HG03571 (cell line): ENCODE data around the gene PRMT6.
"Not testable (repeated sequence)": the region's sequence is repeated elsewhere in the genome, so short reads cannot be mapped to it uniquely, and the experiment has no call there.

Experiments
- ATAC-seq: cut with Tn5 transposase; IDR thresholded peaks from one replicate; pipeline ENCODE4 v1.9.1; 2021; ENCODE audit not compliant: unreplicated experiment

PRMT6 gene

DNA sequence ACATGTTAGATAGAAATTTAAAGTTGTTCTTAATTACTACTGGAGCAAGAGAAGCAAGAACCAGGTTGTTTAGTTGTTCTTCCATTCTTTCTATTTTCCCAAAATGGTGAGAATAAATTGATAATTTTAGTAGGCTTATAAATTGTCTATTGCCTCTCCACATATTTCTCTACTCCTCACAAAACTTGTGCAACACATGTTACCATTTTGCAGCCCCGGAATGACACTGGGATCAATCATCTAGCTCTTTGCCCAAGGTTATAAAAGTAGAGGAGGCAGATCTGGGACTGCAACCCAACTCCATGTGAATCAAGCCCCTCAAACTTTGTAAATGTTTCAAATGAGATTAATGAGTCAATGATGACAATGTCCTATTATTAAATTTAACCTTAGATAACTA is 34.9 kb downstream of the PRMT6 start:
- ATAC-seq: no peak

DNA sequence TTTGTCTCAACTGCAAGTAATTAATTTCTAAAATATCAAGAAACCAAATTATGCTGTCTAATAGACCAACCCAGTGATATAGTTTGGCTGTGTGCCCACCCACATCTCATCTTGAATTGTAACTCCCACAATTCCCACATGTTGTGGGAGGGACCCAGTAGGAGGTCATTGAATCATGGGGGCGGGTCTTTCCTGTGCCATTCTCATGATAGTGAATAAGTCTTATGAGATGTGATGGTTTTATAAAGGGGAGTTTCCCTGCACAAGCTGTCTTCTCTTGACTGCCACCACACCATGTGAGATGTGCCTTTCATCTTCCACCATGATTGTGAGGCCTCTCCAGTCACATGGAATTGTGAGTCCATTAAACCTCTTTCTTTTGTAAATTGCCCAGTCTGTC is 36.9 kb downstream of the PRMT6 start:
- not testable (repeated sequence) for ATAC-seq

DNA sequence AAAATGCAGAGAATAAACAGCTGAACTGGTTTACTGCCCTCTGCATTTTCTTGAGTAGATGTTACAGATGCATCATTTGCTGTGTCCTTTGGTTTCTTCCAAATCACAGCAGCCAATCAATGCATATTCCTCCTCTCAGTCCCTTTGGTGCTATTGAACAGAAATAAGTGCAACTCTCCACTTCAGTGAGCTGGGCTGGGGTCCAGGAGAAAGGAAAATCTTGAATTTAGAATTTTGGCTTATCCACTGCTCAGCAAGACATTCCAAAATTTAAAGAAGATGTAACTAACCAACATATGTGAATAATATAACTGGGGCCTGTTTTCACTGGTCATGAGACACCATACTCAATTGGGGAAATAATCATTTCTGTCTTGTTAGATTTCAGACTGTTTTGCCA is 39.2 kb downstream of the PRMT6 start:
- ATAC-seq: no peak

DNA sequence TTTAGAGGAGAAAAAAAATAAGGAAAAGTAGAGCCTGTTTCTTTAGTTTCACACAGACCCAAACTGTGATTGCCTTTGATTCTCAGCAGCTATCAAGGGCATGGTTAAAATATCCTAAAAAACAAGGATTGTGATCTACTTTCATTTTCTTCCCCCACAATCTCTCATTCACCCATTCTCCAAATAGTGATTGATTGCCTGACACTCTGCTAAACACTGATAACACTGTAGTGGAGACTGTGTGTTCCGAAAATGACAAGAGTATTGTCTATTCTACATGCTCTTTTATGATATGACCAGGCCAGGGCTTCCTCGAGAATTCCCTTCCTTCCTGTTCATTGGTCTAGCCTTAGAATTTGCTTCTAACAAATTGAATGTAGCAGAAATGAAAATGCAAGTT is 40.2 kb downstream of the PRMT6 start:
- ATAC-seq: no peak

DNA sequence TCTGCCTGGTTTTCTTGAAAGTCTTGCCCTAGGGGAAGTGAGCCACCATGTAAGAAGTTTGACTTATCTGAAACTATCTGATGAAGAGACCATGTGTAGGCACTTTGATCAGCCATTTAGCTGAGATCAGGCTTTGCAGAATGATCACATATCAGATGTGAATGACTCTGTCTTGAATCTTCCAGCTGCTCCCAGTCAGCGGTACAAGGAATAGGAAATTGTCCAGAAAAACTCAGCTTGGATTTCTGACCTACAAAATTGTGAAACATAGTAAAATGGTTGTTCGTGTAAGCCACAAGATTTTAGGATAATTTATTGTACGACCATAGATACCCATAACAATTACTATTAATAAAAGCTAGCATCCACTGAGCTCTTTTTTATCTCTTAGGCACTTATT is 42.5 kb downstream of the PRMT6 start:
- ATAC-seq: no peak

DNA sequence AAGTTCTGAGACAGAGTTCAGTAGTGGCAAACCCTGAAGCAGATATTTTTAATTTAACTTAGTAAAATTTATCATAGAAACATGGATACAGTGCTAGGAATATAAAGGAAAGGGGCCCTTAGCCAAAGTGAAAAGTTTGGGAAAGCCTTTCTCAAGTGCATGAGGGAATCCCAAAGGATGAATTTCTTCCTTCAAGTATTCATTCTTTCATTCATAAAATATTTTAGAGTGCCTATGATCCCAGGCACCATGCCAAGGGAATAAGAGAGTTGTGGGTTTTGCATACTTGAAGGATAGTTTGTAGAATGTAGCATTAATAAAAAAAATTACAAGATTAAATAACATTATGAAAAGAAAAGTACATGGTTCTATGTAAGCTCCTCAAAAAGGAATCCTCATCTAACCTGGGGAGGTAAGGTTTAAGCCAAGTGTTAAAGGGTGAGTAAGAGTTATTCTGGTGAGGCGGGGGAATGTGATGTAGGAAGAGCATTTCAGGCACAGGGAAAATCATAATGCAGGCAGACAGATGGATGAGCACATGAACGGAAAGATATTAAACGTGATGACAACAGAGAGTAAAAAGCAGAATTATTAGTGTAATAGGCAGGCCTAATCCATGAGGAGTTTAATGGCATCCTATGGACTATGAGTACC is 44.0 kb downstream of the PRMT6 start:
- no peak for ATAC-seq

DNA sequence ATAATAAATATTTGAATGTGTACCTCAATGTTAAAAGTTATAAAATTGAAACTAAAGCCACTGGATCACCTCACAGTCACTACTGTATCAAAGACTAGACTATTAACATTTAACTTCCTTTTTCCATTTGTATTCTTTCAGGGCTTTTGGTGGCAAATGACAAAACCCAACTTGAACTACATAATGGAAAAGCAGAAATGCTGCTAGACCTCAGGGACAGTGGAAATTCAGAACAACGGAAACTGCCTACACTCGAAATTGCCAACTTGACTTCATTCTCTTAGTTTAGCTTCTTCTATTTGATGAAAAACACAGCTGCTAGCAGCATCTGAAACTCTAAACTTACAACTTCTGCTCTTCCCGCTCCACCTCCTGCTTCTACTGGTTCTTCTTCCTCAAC is 49.4 kb downstream of the PRMT6 start:
- no peak for ATAC-seq
